CD4-positive, alpha-beta memory T cell (primary cell): ENCODE measurements around the gene JMJD6. TPM values are rescaled to one million over a fixed set of nuclear protein-coding genes. Genes with fewer than 3 reads are reported as not detected.
"Not testable (repeated sequence)": the region's sequence is repeated elsewhere in the genome, so short reads cannot be mapped to it uniquely, and the experiment has no call there.

Experiments used
- CTCF ChIA-PET: fragments of 350-600 bp; sonication (Branson Sonifier 250); formaldehyde crosslinking; loops from one replicate; lab custom pipeline; 2021; ENCODE audit warnings: inconsistent platforms; ENCODE audit not compliant: partially characterized antibody; lab: Charles Lee
- POLR2A ChIA-PET: fragments of 350-600 bp; sonication (Branson Sonifier 250); formaldehyde crosslinking; loops from one replicate; lab custom pipeline; 2021; ENCODE audit not compliant: partially characterized antibody; lab: Charles Lee
- DNase-seq, 5 donors: peaks; one replicate each; pipeline versions ENCODE4 v3.0.0 to v3.0.0-alpha.2; 2020 to 2022; ENCODE audit warnings: mixed read lengths in 1 of 5
- H3K27ac ChIP-seq: one replicate; pipeline ENCODE4 v1.7.0; 2013; ENCODE audit warnings: low read depth, low read length
- H3K27me3 ChIP-seq: 2 replicates; pipeline ENCODE4 v1.7.0; 2013; ENCODE audit warnings: mild to moderate bottlenecking, low read length, moderate library complexity; ENCODE audit not compliant: insufficient read depth
- H3K36me3 ChIP-seq: 2 replicates; pipeline ENCODE4 v1.7.0; 2013; ENCODE audit warnings: mild to moderate bottlenecking, low read length, moderate library complexity; ENCODE audit not compliant: insufficient read depth
- H3K4me1 ChIP-seq: 2 replicates; pipeline ENCODE4 v1.7.0; 2013; ENCODE audit warnings: mild to moderate bottlenecking, low read length, moderate library complexity; ENCODE audit not compliant: insufficient read depth
- H3K4me3 ChIP-seq, 2 donors: one replicate each; pipeline ENCODE4 v1.7.0; 2013; ENCODE audit warnings: low read length in 2 of 2, mild to moderate bottlenecking in 1 of 2
- H3K9me3 ChIP-seq, 2 donors: one replicate each; pipeline ENCODE4 v1.7.0; 2013; ENCODE audit warnings: low read length in 2 of 2, control low read depth in 1 of 2; ENCODE audit not compliant: control insufficient read depth in 1 of 2
- H3K27ac Mint-ChIP-seq, 7 donors: one replicate each; pipeline ENCODE4 v1.8.0; 2020 to 2021; ENCODE audit warnings: mixed read lengths in 7 of 7, mild to moderate bottlenecking in 6 of 7, inconsistent platforms in 3 of 7, moderate library complexity in 3 of 7
- H3K27me3 Mint-ChIP-seq, 2 donors: one replicate each; pipeline ENCODE4 v1.8.0; 2020 to 2021; ENCODE audit warnings: mixed read lengths in 2 of 2
- H3K36me3 Mint-ChIP-seq, 2 donors: one replicate each; pipeline ENCODE4 v1.8.0; 2020 to 2021; ENCODE audit warnings: mixed read lengths in 2 of 2, inconsistent platforms in 1 of 2, mild to moderate bottlenecking in 1 of 2
- H3K4me1 Mint-ChIP-seq, 4 donors: one replicate each; pipeline ENCODE4 v1.8.0; 2020 to 2021; ENCODE audit warnings: mixed read lengths in 4 of 4, mild to moderate bottlenecking in 1 of 4
- H3K4me3 Mint-ChIP-seq, 8 donors: one replicate each; pipeline ENCODE4 v1.8.0; 2020 to 2021; ENCODE audit warnings: mixed read lengths in 8 of 8, mild to moderate bottlenecking in 7 of 8, moderate library complexity in 6 of 8, inconsistent platforms in 3 of 8
- H3K9me3 Mint-ChIP-seq, 8 donors: one replicate each; pipeline ENCODE4 v1.8.0; 2020 to 2021; ENCODE audit warnings: mixed read lengths in 8 of 8, mild to moderate bottlenecking in 5 of 8, inconsistent platforms in 3 of 8, moderate library complexity in 1 of 8
- intact Hi-C: fragments of 100-400 bp; cut with micrococcal nuclease; formaldehyde crosslinking; loops from one replicate; pipeline ENCODE4 v1.15.1; 2023
- polyA plus RNA-seq, 2 donors: library from polyadenylated mRNA; unstranded; fragments of 300-500 nt; fragmentation: Illumina TruSeq; gene quantifications; one replicate each; pipeline ENCODE4 v1.2.3, GENCODE V29; 2021
- total RNA-seq, 2 experiments: library from RNA; stranded (reverse); gene quantifications; one replicate each; pipeline ENCODE4 v1.2.3, GENCODE V29; 2021

The JMJD6 gene
- total and polyA plus RNA-seq, 4 experiments from 2014 or later = 22.1 to 62.1 (median 50.0) TPM

DNA sequence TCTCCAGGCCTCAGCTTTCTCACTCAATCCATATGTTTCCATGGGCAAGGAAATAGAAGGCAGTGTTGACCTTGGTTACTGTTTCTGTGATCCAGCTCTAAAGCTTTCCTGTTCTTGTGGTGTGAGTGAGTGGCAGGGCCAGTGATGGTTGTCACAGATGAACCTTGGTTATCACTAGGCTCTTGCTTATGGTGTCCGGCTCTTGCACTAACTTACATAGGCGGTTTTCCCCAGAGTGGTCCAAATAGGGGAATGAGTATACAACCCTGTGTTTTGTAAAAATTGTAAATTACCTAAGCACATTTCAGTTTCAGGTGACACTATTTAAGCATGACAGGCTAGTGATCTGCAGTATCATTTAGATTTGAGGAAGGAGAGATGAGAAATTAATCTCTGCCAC, 18.3 kb upstream of the JMJD6 start:
- Histone ChIP-seq H3K27me3 (no peaks in the 10 kb centered on the region), H3K36me3 (peaks cover 27% of the 10 kb centered on the region), H3K9me3 (no peaks in the 10 kb centered on the region), H3K27ac (no peak overlapping the region), H3K4me3 (no peak overlapping the region), H3K4me1 (peaks cover 6% of the 10 kb centered on the region)
- Mint-ChIP-seq H3K9me3 (no peaks in the 10 kb centered on the region), H3K27me3 (no peaks in the 10 kb centered on the region), H3K4me1 (peaks cover 3 to 12% (median 9%) of the 10 kb centered on the region in 4 donors), H3K36me3 (peaks cover 38 to 49% of the 10 kb centered on the region in 2 donors), H3K27ac (peak overlapping the region in 1 of 7 donors; percentile 48), H3K4me3 (no peak overlapping the region)
- POLR2A ChIA-PET = no interaction called here
- DNase-seq = no peak
- CTCF ChIA-PET = no interaction called here
- intact Hi-C loops = no loop called here

GRCh38 chr17:76742958-76743357, 16.6 kb upstream of the JMJD6 start:
- DNase-seq = no peak
- Mint-ChIP-seq H3K27ac (no peak overlapping the region), H3K4me1 (peaks cover 15 to 29% (median 22%) of the 10 kb centered on the region in 4 donors), H3K27me3 (no peaks in the 10 kb centered on the region), H3K9me3 (no peaks in the 10 kb centered on the region), H3K4me3 (no peak overlapping the region), H3K36me3 (peaks cover 32 to 50% of the 10 kb centered on the region in 2 donors)
- H3K4me1 ChIP-seq = peaks cover 20% of the 10 kb centered on the region
- no peaks in the 10 kb centered on the region for H3K27me3 ChIP-seq
- H3K36me3 ChIP-seq = peaks cover 27% of the 10 kb centered on the region
- H3K4me3 ChIP-seq = no peak overlapping the region
- no peak overlapping the region for H3K27ac ChIP-seq
- H3K9me3 ChIP-seq = no peaks in the 10 kb centered on the region
- intact Hi-C loops = no loop called here
- ChIA-PET CTCF (no interaction called here), POLR2A (interaction anchor here (1.1 to 2.3 kb wide), 3 partner anchors 9 to 30 kb away, joined by 3 to 7 read pairs (median 7); partner anchors contain the start of gene METTL23)

GRCh38 chr17:76740329-76741118, 14.1 kb upstream of the JMJD6 start:
- CTCF ChIA-PET = no interaction called here
- intact Hi-C loops = no loop called here
- Histone ChIP-seq H3K36me3 (peaks cover 25% of the 10 kb centered on the region), H3K4me1 (peaks cover 24% of the 10 kb centered on the region), H3K27me3 (no peaks in the 10 kb centered on the region), H3K9me3 (no peaks in the 10 kb centered on the region), H3K27ac (no peak overlapping the region), H3K4me3 (no peak overlapping the region)
- Mint-ChIP-seq H3K27me3 (no peaks in the 10 kb centered on the region), H3K9me3 (peaks cover 0 to 8% (median 0%) of the 10 kb centered on the region in 8 donors), H3K4me3 (peak overlapping the region in 1 of 8 donors; percentile 36), H3K36me3 (peaks cover 39 to 55% of the 10 kb centered on the region in 2 donors), H3K27ac (peak overlapping the region in 1 of 7 donors; percentile 57), H3K4me1 (peaks cover 15 to 33% (median 23%) of the 10 kb centered on the region in 4 donors)
- POLR2A ChIA-PET = interaction anchor here (8.0 kb wide), 1 partner anchor 15 kb away, joined by 283 read pairs; the partner anchor contains the start of genes JMJD6 and METTL23
- no peak for DNase-seq

GRCh38 chr17:76739568-76740115, 13.2 kb upstream of the JMJD6 start:
- H3K4me3 Mint-ChIP-seq = peak overlapping the region in 1 of 8 donors; percentile 55
- H3K27me3 ChIP-seq, H3K27ac ChIP-seq, H3K27me3 Mint-ChIP-seq, DNase-seq, H3K9me3 ChIP-seq, H3K4me3 ChIP-seq, H3K9me3 Mint-ChIP-seq: not testable (repeated sequence)
- peak overlapping the region in 2 of 7 donors; percentile 37 to 98 for H3K27ac Mint-ChIP-seq
- H3K36me3 Mint-ChIP-seq = peaks cover 41 to 56% of the 10 kb centered on the region in 2 donors
- intact Hi-C loops = loop anchor here (5.0 kb wide), 2 partner anchors 403 to 1218 kb away; partner anchors contain the start of genes SEC14L1 and TNRC6C
- CTCF ChIA-PET = interaction anchor here (1.2 to 2.1 kb wide), 2 partner anchors 11 to 216 kb away, joined by 3 to 18 read pairs; partner anchors contain the start of gene METTL23
- Histone ChIP-seq H3K36me3 (peaks cover 25% of the 10 kb centered on the region), H3K4me1 (peaks cover 33% of the 10 kb centered on the region)
- POLR2A ChIA-PET = interaction anchor here (0.9 to 8.0 kb wide), 6 partner anchors 10 to 26 kb away, joined by 3 to 283 read pairs (median 14); partner anchors contain the start of genes JMJD6 and METTL23
- H3K4me1 Mint-ChIP-seq = peaks cover 19 to 42% (median 27%) of the 10 kb centered on the region in 4 donors

DNA sequence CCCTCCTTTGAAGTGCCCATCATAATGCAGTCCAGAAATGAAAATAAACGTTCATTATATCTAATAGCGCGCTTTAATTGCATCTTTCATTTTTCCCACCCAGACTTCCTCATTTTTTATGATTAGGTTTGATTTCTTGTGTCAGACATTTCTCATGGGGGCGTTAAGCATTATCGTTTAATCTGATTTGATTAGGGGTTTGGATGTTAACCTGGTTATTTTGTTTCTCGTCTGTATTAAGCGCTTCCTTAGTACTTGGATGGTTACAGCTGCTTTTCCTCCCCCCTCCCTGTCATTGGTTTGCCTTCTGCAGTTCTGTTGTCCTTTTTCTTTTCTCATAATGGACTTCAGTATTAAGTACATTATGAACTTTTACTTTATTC, 12.1 kb upstream of the JMJD6 start:
- H3K9me3 Mint-ChIP-seq = peaks cover 0 to 8% (median 0%) of the 10 kb centered on the region in 8 donors
- intact Hi-C loops = loop anchor here (5.0 kb wide), 2 partner anchors 404 to 1219 kb away; partner anchors contain the start of genes SEC14L1 and TNRC6C
- Histone ChIP-seq H3K27me3 (no peaks in the 10 kb centered on the region), H3K9me3 (no peaks in the 10 kb centered on the region), H3K36me3 (peaks cover 27% of the 10 kb centered on the region), H3K27ac (peak overlapping the region; percentile 95), H3K4me3 (peak overlapping the region; percentile 76 to 93), H3K4me1 (peaks cover 45% of the 10 kb centered on the region)
- peak overlapping the region; percentile 98 to 100 (median 99) for H3K27ac Mint-ChIP-seq
- ChIA-PET CTCF (interaction anchor here (1.2 to 2.1 kb wide), 3 partner anchors 10 to 215 kb away, joined by 3 to 18 read pairs (median 3); partner anchors contain the start of gene METTL23), POLR2A (interaction anchor here (0.6 to 8.0 kb wide), 13 partner anchors 8 to 673 kb away, joined by 3 to 283 read pairs (median 13); partner anchors contain the start of genes JMJD6, METTL23 and MXRA7)
- peaks cover 46 to 58% of the 10 kb centered on the region in 2 donors for H3K36me3 Mint-ChIP-seq
- no peaks in the 10 kb centered on the region for H3K27me3 Mint-ChIP-seq
- H3K4me1 Mint-ChIP-seq = peaks cover 29 to 54% (median 38%) of the 10 kb centered on the region in 4 donors
- H3K4me3 Mint-ChIP-seq = peak overlapping the region; percentile 92 to 97 (median 96)
- no peak for DNase-seq

DNA sequence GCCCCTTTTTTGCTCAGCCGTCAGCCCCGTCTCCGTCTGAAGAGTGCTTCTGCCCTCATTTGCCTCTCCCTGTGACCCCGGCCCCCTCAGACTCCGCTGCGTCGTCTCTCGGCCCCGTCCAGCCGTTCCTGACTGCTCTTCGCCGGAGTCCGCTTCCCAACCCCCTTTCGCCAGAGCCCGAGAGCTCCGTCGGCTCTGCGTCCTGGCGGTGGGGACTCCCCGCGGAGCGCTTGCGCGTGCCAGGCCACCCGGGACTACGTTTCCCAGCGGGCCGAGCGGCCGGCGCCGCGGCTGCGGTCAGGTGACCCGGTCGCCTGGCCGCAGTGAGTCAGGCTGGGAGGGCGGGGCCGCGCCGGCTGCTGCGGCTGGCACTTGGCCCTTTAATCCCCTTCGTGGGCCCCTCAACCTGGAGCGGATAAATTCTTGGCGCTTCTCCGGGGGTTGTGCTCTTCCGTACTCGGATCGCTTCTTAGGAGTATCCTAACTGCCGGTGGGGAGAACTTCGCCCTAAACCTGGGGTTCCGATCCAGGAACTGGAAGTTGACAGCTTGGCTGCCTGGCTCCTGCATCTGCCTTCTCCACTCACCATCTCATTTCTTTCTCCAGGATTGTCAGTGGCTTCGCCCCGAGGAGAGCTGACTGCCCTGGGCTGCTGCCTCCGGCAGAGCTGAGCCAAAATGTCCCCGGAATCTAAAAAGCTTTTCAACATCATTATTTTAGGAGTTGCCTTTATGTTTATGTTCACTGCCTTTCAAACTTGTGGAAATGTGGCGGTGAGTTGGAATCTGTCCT, 11.5 kb upstream of the JMJD6 start, which contains the start of gene MFSD11:
Gene MFSD11, plus strand, starts transcription at position 444 of the 792 bp plus-strand sequence. Its CDS starts 234 bp downstream, at position 678.
- intact Hi-C loops = loop anchor here (1.0 to 5.0 kb wide), 5 partner anchors 12 to 1219 kb away; partner anchors contain the start of genes JMJD6, METTL23, SEC14L1 and TNRC6C
- ChIA-PET CTCF (interaction anchor here (1.4 to 2.1 kb wide), 2 partner anchors 10 to 24 kb away, joined by 3 to 18 read pairs; partner anchors contain the start of gene METTL23), POLR2A (interaction anchor here (0.6 to 8.0 kb wide), 23 partner anchors 9 to 1393 kb away, joined by 3 to 283 read pairs (median 6); partner anchors contain the start of genes JMJD6, METTL23, MXRA7 and ST6GALNAC2)
- Mint-ChIP-seq H3K27me3 (no peaks in the 10 kb centered on the region), H3K9me3 (peaks cover 0 to 8% (median 0%) of the 10 kb centered on the region in 8 donors), H3K4me1 (peaks cover 35 to 60% (median 44%) of the 10 kb centered on the region in 4 donors), H3K27ac (peak within 1 kb of the TSS; percentile 98 to 100 (median 99)), H3K4me3 (peak within 1 kb of the TSS; percentile 92 to 97 (median 96)), H3K36me3 (peaks cover 47 to 60% of the 10 kb centered on the region in 2 donors)
- Histone ChIP-seq H3K36me3 (peaks cover 33% of the 10 kb centered on the region), H3K27ac (peak within 1 kb of the TSS; percentile 95), H3K4me3 (peak within 1 kb of the TSS; percentile 76 to 93), H3K9me3 (no peaks in the 10 kb centered on the region), H3K27me3 (no peaks in the 10 kb centered on the region), H3K4me1 (peaks cover 51% of the 10 kb centered on the region)
- DNase-seq = peak; percentile 93 to 98 (median 95)
